ENCODE measurements around the gene CFAP58. TPM values are rescaled to one million over a fixed set of nuclear protein-coding genes. Genes with fewer than 3 reads are reported as not detected.

The CFAP58 gene
- total RNA-seq, 1 experiment from 2014 or later = 0.31 TPM

GRCh38 chr10:104447331-104447730, 93.7 kb downstream of the CFAP58 start:
- Histone ChIP-seq H2AFZ (no peak overlapping the region), H3K9me2 (ENCODE audit: insufficient read depth) (no peaks in the 10 kb centered on the region), H3K79me2 (ENCODE audit: low read depth) (no peaks in the 10 kb centered on the region), H4K20me1 (ENCODE audit: insufficient read depth) (no peaks in the 10 kb centered on the region), H3K36me3 (ENCODE audit: low read depth) (no peaks in the 10 kb centered on the region), H3K27me3 (ENCODE audit: insufficient read depth, low read depth) (no peaks in the 10 kb centered on the region), H3K4me1 (replicated peaks; ENCODE audit: insufficient read depth) (no peaks in the 10 kb centered on the region), H3K27ac (no peak overlapping the region), H3K4me2 (no peak overlapping the region), H3K9me3 (ENCODE audit: insufficient read depth, low read depth) (no peaks in the 10 kb centered on the region), H3F3A (ENCODE audit: insufficient read depth, low read depth) (no peaks in the 10 kb centered on the region), H3K4me3 (no peak overlapping the region)
- POLR2A ChIA-PET (ENCODE audit: unreplicated experiment) = no interaction called here
- intact Hi-C loops (cut with micrococcal nuclease; ENCODE audit: unreplicated experiment) = no loop called here
- BruUV-seq (replicated peaks) = no TSS peak
- TF ChIP-seq CTCF (conservative IDR thresholded peaks at IDR 0.05) (no peak), EZH2 (IDR thresholded peaks at IDR 0.05; ENCODE audit: low read depth) (no peak)
- DNase-seq = no peak
- CTCF ChIA-PET = no interaction called here

DNA sequence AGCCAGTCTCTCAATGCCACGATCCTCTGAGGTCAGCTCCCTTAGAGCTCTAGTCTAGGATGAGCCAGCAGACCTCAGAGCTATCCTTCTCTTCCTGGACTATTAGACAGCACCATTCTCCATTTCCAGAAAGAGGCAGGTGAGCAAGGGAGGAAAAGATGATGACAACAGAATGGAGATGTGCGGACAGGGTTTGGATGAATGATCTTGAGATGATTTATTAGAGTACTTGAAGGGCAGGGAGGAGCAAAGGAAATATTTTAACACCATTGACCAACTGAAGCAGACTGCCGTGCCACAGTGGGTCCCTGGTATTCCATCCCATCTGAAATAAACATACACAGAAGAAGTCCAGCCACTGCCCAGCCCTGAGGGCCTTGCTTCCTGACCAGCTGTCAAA, 94.3 kb downstream of the CFAP58 start:
- Histone ChIP-seq H3K27ac (no peak overlapping the region), H3K4me2 (no peak overlapping the region), H3K27me3 (ENCODE audit: insufficient read depth, low read depth) (no peaks in the 10 kb centered on the region), H2AFZ (no peak overlapping the region), H3K4me1 (replicated peaks; ENCODE audit: insufficient read depth) (no peaks in the 10 kb centered on the region), H3K79me2 (ENCODE audit: low read depth) (no peaks in the 10 kb centered on the region), H3F3A (ENCODE audit: insufficient read depth, low read depth) (no peaks in the 10 kb centered on the region), H3K9me3 (ENCODE audit: insufficient read depth, low read depth) (no peaks in the 10 kb centered on the region), H3K4me3 (no peak overlapping the region), H4K20me1 (ENCODE audit: insufficient read depth) (no peaks in the 10 kb centered on the region), H3K36me3 (ENCODE audit: low read depth) (no peaks in the 10 kb centered on the region), H3K9me2 (ENCODE audit: insufficient read depth) (no peaks in the 10 kb centered on the region)
- POLR2A ChIA-PET (ENCODE audit: unreplicated experiment) = no interaction called here
- BruUV-seq (replicated peaks) = no TSS peak
- no peak for TF ChIP-seq EZH2 (IDR thresholded peaks at IDR 0.05; ENCODE audit: low read depth)
- no peak for TF ChIP-seq CTCF (conservative IDR thresholded peaks at IDR 0.05)
- intact Hi-C loops (cut with micrococcal nuclease; ENCODE audit: unreplicated experiment) = no loop called here
- no peak for DNase-seq
- CTCF ChIA-PET = no interaction called here

DNA sequence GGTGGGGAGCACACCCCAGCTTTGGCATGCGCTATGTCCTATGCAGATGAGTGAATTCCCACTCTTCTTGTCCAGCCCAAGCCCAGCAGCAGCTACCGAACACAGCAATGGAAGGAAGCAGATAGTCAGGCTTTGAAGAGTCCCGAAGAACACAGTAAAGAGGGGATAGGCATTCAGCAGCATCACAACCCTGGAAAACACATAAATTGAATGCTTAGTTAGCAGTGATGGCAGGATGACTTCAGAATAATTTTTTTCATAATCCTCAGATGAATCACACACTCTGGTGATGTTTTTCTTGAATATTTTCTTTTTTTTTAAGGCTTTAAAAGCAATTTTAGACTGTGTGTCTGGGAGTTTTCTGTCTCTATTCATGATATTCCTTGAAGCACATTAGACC, 95.8 kb downstream of the CFAP58 start:
- H3K4me3 ChIP-seq = no peak overlapping the region
- H3K79me2 ChIP-seq (ENCODE audit: low read depth) = no peaks in the 10 kb centered on the region
- no peak for DNase-seq
- BruUV-seq (replicated peaks) = no TSS peak
- H3K9me3 ChIP-seq (ENCODE audit: insufficient read depth, low read depth) = no peaks in the 10 kb centered on the region
- TF ChIP-seq CTCF (conservative IDR thresholded peaks at IDR 0.05) = no peak
- no peak for TF ChIP-seq EZH2 (IDR thresholded peaks at IDR 0.05; ENCODE audit: low read depth)
- H3K4me2 ChIP-seq = no peak overlapping the region
- H4K20me1 ChIP-seq (ENCODE audit: insufficient read depth) = no peaks in the 10 kb centered on the region
- H3K9me2 ChIP-seq (ENCODE audit: insufficient read depth) = no peaks in the 10 kb centered on the region
- no peaks in the 10 kb centered on the region for H3K4me1 ChIP-seq (replicated peaks; ENCODE audit: insufficient read depth)
- ChIA-PET CTCF (no interaction called here), POLR2A (ENCODE audit: unreplicated experiment) (no interaction called here)
- no peak overlapping the region for H2AFZ ChIP-seq
- intact Hi-C loops (cut with micrococcal nuclease; ENCODE audit: unreplicated experiment) = no loop called here
- no peaks in the 10 kb centered on the region for H3K27me3 ChIP-seq (ENCODE audit: insufficient read depth, low read depth)
- no peaks in the 10 kb centered on the region for H3K36me3 ChIP-seq (ENCODE audit: low read depth)
- no peaks in the 10 kb centered on the region for H3F3A ChIP-seq (ENCODE audit: insufficient read depth, low read depth)
- no peak overlapping the region for H3K27ac ChIP-seq

Data from PC-9 (cell line).